ENCODE data around the gene LRP6.
A peak's percentile ranks its signal among the peaks of the same experiment; 100 is the strongest.

LRP6 gene

GRCh38 chr12:12107678-12108077, 159.2 kb downstream of the LRP6 start:
- H3K18ac ChIP-seq (ENCODE audit: low read length) = no peak overlapping the region
- H4K8ac ChIP-seq (ENCODE audit: low read depth, low read length) = no peak overlapping the region
- H2BK120ac ChIP-seq (ENCODE audit: insufficient read depth, low read length, poor library complexity) = no peak overlapping the region
- no peak for DNase-seq
- no peak overlapping the region for H3K27ac ChIP-seq (ENCODE audit: low read depth, low read length)
- no peaks in the 10 kb centered on the region for H3K79me1 ChIP-seq (ENCODE audit: low read length)
- H3K36me3 ChIP-seq (ENCODE audit: control insufficient read depth in 1 of 2, insufficient read depth in 2 of 2, low read length in 2 of 2) = peaks cover 0 to 2% of the 10 kb centered on the region in 2 experiments
- no peak overlapping the region for H2AFZ ChIP-seq (ENCODE audit: insufficient read depth, low read length, poor library complexity)
- WGBS (ENCODE audit: extremely low coverage, insufficient coverage, insufficient read length) = no CpG with 5 or more reads among the region's 6 CpGs
- H2BK5ac ChIP-seq (ENCODE audit: low read depth, low read length, poor library complexity) = no peak overlapping the region
- H3K4ac ChIP-seq (ENCODE audit: low read depth, low read length) = no peak overlapping the region
- H4K12ac ChIP-seq (ENCODE audit: low read depth, low read length) = no peak overlapping the region
- H3K79me2 ChIP-seq (ENCODE audit: control insufficient read depth, insufficient read depth, low read length, poor library complexity) = no peaks in the 10 kb centered on the region
- no peak overlapping the region for H2BK12ac ChIP-seq (ENCODE audit: low read length)
- H3K23ac ChIP-seq (ENCODE audit: low read length) = no peak overlapping the region
- H4K91ac ChIP-seq (ENCODE audit: low read depth, low read length) = no peak overlapping the region
- H3K27me3 ChIP-seq (ENCODE audit: insufficient read depth, low read length) = no peaks in the 10 kb centered on the region
- no peak overlapping the region for H3K14ac ChIP-seq (ENCODE audit: low read length)
- no peak overlapping the region for H3K4me3 ChIP-seq (ENCODE audit: low read depth, low read length)
- H3K4me1 ChIP-seq (ENCODE audit: control insufficient read depth in 1 of 2, insufficient read depth in 2 of 2, low read length in 2 of 2) = no peaks in the 10 kb centered on the region
- H2AK5ac ChIP-seq (ENCODE audit: low read length) = no peak overlapping the region
- no peaks in the 10 kb centered on the region for H3K9me3 ChIP-seq (ENCODE audit: insufficient read depth, low read depth, low read length)
- H3K4me2 ChIP-seq (ENCODE audit: low read length) = no peak overlapping the region
- H3K9ac ChIP-seq (ENCODE audit: low read length) = no peak overlapping the region

GRCh38 chr12:12099102-12099501, 167.7 kb downstream of the LRP6 start:
- Histone ChIP-seq H3K4ac (ENCODE audit: low read depth, low read length) (no peak overlapping the region), H3K23ac (ENCODE audit: low read length) (no peak overlapping the region), H2BK120ac (ENCODE audit: insufficient read depth, low read length, poor library complexity) (no peak overlapping the region), H3K4me3 (ENCODE audit: low read depth, low read length) (no peak overlapping the region), H3K79me1 (ENCODE audit: low read length) (no peaks in the 10 kb centered on the region), H3K4me2 (ENCODE audit: low read length) (no peak overlapping the region), H3K79me2 (ENCODE audit: control insufficient read depth, insufficient read depth, low read length, poor library complexity) (no peaks in the 10 kb centered on the region), H3K9me3 (ENCODE audit: insufficient read depth, low read depth, low read length) (no peaks in the 10 kb centered on the region), H4K8ac (ENCODE audit: low read depth, low read length) (no peak overlapping the region), H3K4me1 (ENCODE audit: control insufficient read depth in 1 of 2, insufficient read depth in 2 of 2, low read length in 2 of 2) (peaks cover 2 to 6% of the 10 kb centered on the region in 2 experiments), H2AK5ac (ENCODE audit: low read length) (no peak overlapping the region), H2BK5ac (ENCODE audit: low read depth, low read length, poor library complexity) (no peak overlapping the region), H3K14ac (ENCODE audit: low read length) (no peak overlapping the region), H4K12ac (ENCODE audit: low read depth, low read length) (no peak overlapping the region), H2AFZ (ENCODE audit: insufficient read depth, low read length, poor library complexity) (no peak overlapping the region), H3K27ac (ENCODE audit: low read depth, low read length) (no peak overlapping the region), H3K9ac (ENCODE audit: low read length) (no peak overlapping the region), H4K91ac (ENCODE audit: low read depth, low read length) (no peak overlapping the region), H3K18ac (ENCODE audit: low read length) (no peak overlapping the region), H3K27me3 (ENCODE audit: insufficient read depth, low read length) (no peaks in the 10 kb centered on the region), H2BK12ac (ENCODE audit: low read length) (no peak overlapping the region), H3K36me3 (ENCODE audit: control insufficient read depth in 1 of 2, insufficient read depth in 2 of 2, low read length in 2 of 2) (peaks cover 0 to 2% of the 10 kb centered on the region in 2 experiments)
- no CpG with 5 or more reads among the region's 6 CpGs for WGBS (ENCODE audit: extremely low coverage, insufficient coverage, insufficient read length)
- DNase-seq = no peak

DNA sequence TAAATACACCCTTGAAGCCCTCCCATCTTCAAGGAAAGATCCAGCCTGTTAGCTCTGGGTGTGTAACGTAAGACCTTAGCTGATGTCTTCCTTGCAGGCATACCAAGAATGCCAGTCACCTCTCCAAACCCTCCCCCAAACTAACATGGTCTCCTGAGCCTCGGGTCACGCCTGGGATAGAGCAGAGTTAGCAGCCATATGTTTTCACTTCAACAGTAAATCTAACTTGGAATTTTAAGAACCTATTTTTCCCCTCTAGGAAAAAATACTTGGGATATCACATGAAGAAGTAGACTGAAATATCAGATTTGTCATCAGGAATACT, 168.2 kb downstream of the LRP6 start:
- peak in 1 of 2 donors; percentile 46 for DNase-seq
- H4K12ac ChIP-seq (ENCODE audit: low read depth, low read length) = no peak overlapping the region
- H3K79me2 ChIP-seq (ENCODE audit: control insufficient read depth, insufficient read depth, low read length, poor library complexity) = no peaks in the 10 kb centered on the region
- H2BK120ac ChIP-seq (ENCODE audit: insufficient read depth, low read length, poor library complexity) = no peak overlapping the region
- H3K14ac ChIP-seq (ENCODE audit: low read length) = no peak overlapping the region
- no peak overlapping the region for H4K8ac ChIP-seq (ENCODE audit: low read depth, low read length)
- H3K18ac ChIP-seq (ENCODE audit: low read length) = no peak overlapping the region
- H2BK12ac ChIP-seq (ENCODE audit: low read length) = no peak overlapping the region
- H3K4me2 ChIP-seq (ENCODE audit: low read length) = no peak overlapping the region
- peaks cover 0 to 1% of the 10 kb centered on the region in 2 experiments for H3K36me3 ChIP-seq (ENCODE audit: control insufficient read depth in 1 of 2, insufficient read depth in 2 of 2, low read length in 2 of 2)
- no peak overlapping the region for H3K4ac ChIP-seq (ENCODE audit: low read depth, low read length)
- H3K9me3 ChIP-seq (ENCODE audit: insufficient read depth, low read depth, low read length) = no peaks in the 10 kb centered on the region
- H3K27me3 ChIP-seq (ENCODE audit: insufficient read depth, low read length) = no peaks in the 10 kb centered on the region
- no peak overlapping the region for H4K91ac ChIP-seq (ENCODE audit: low read depth, low read length)
- H3K9ac ChIP-seq (ENCODE audit: low read length) = no peak overlapping the region
- H2AK5ac ChIP-seq (ENCODE audit: low read length) = no peak overlapping the region
- H3K4me3 ChIP-seq (ENCODE audit: low read depth, low read length) = no peak overlapping the region
- H3K27ac ChIP-seq (ENCODE audit: low read depth, low read length) = no peak overlapping the region
- no CpG with 5 or more reads among the region's 3 CpGs for WGBS (ENCODE audit: extremely low coverage, insufficient coverage, insufficient read length)
- no peak overlapping the region for H3K23ac ChIP-seq (ENCODE audit: low read length)
- H2AFZ ChIP-seq (ENCODE audit: insufficient read depth, low read length, poor library complexity) = no peak overlapping the region
- H3K79me1 ChIP-seq (ENCODE audit: low read length) = no peaks in the 10 kb centered on the region
- H3K4me1 ChIP-seq (ENCODE audit: control insufficient read depth in 1 of 2, insufficient read depth in 2 of 2, low read length in 2 of 2) = peaks cover 2 to 6% of the 10 kb centered on the region in 2 experiments
- no peak overlapping the region for H2BK5ac ChIP-seq (ENCODE audit: low read depth, low read length, poor library complexity)

DNA sequence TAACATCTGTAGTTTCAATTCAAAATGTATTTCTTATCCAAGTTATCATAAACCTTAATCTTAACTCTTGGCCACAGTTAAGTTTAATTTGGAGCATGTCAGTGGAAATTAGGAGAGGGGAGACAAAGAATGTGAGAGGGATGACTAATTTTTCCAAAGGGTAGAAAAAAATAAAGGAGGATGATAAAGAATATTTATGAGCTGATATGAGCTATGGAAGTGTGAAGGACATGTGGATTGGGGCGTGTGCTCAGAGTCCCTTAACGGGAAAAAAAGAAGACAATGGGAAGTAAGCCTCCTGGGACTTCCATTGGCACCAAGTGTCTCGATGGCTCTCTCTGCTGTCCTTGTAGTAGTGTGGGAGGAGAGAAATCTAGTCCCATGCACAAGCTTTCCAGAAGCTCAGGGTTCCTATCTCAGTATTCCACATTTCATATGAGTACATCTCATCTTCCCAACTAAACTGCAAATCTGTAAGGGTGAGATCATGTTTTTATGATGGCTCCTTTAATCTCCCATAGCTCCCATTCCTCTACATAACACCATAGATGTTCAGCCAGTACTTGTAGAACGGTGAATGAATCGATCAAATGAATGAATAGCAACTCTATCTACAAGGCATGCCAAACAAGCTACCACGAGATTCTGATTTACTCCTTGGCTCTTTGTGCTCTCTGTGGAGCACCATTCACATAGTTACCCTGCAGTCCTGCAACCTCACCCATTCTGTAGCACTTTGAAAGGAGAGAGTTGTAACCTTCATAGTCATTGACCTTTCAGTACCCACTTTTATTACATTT, 168.8 kb downstream of the LRP6 start:
- Histone ChIP-seq H2AFZ (ENCODE audit: insufficient read depth, low read length, poor library complexity) (no peak overlapping the region), H4K8ac (ENCODE audit: low read depth, low read length) (no peak overlapping the region), H3K18ac (ENCODE audit: low read length) (no peak overlapping the region), H3K4ac (ENCODE audit: low read depth, low read length) (no peak overlapping the region), H2BK120ac (ENCODE audit: insufficient read depth, low read length, poor library complexity) (no peak overlapping the region), H3K4me2 (ENCODE audit: low read length) (no peak overlapping the region), H3K4me1 (ENCODE audit: control insufficient read depth in 1 of 2, insufficient read depth in 2 of 2, low read length in 2 of 2) (peaks cover 2 to 6% of the 10 kb centered on the region in 2 experiments), H3K9me3 (ENCODE audit: insufficient read depth, low read depth, low read length) (no peaks in the 10 kb centered on the region), H4K91ac (ENCODE audit: low read depth, low read length) (no peak overlapping the region), H3K36me3 (ENCODE audit: control insufficient read depth in 1 of 2, insufficient read depth in 2 of 2, low read length in 2 of 2) (no peaks in the 10 kb centered on the region), H2AK5ac (ENCODE audit: low read length) (no peak overlapping the region), H3K27ac (ENCODE audit: low read depth, low read length) (no peak overlapping the region), H3K79me1 (ENCODE audit: low read length) (no peaks in the 10 kb centered on the region), H2BK12ac (ENCODE audit: low read length) (no peak overlapping the region), H3K79me2 (ENCODE audit: control insufficient read depth, insufficient read depth, low read length, poor library complexity) (no peaks in the 10 kb centered on the region), H2BK5ac (ENCODE audit: low read depth, low read length, poor library complexity) (no peak overlapping the region), H3K14ac (ENCODE audit: low read length) (no peak overlapping the region), H3K27me3 (ENCODE audit: insufficient read depth, low read length) (no peaks in the 10 kb centered on the region), H3K4me3 (ENCODE audit: low read depth, low read length) (no peak overlapping the region), H4K12ac (ENCODE audit: low read depth, low read length) (no peak overlapping the region), H3K9ac (ENCODE audit: low read length) (no peak overlapping the region), H3K23ac (ENCODE audit: low read length) (no peak overlapping the region)
- DNase-seq = peak in 1 of 2 donors; percentile 13
- no CpG with 5 or more reads among the region's 6 CpGs for WGBS (ENCODE audit: extremely low coverage, insufficient coverage, insufficient read length)
